ENCODE data around the gene B9D2. TPM values are rescaled to one million over a fixed set of nuclear protein-coding genes. Genes with fewer than 3 reads are reported as not detected.
"Not testable (repeated sequence)": the region's sequence is repeated elsewhere in the genome, so short reads cannot be mapped to it uniquely, and the experiment has no call there.

Gene B9D2
- total RNA-seq, 4 donors from 2014 or later = 6.4 to 9.3 TPM; not detected in 2

DNA sequence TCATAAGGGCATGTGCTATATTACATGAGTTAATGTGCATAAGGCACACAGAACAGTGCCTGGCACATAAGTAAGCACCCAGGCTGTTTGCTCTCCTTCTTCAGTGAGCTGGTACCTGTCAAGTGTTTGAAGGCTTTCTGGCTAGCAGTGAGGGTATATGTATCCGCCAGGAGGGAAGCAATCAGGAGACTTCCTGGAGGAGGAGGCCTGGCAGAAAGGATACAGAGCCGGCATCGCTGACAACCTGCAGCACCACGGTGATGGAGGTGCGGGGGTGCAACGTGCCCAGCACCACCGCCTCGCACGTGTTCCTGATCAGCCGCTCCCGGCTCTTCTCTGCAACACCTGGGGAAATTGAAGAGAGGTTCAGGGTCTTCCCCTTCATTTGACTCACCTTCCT, 27.7 kb upstream of the B9D2 start:
- Histone ChIP-seq H3K27me3 (no peaks in the 10 kb centered on the region), H3K4me3 (no peak overlapping the region), H3K9me3 (no peaks in the 10 kb centered on the region), H3K27ac (no peak overlapping the region), H3K36me3 (peaks cover 0 to 4% (median 0%) of the 10 kb centered on the region in 4 donors), H3K4me1 (peaks cover 0 to 11% (median 5%) of the 10 kb centered on the region in 4 donors)
- WGBS, 2 donors (ENCODE audit: low coverage in 1 of 2) = 82 to 100% methylated on average over 1 to 11 of the region's 11 CpGs
- in situ Hi-C loops (cut with MboI; ENCODE audit: low pct_ligation_motif_present in 1 of 4, low pct_unique_long_range_greater_than_20kb in 1 of 4, low sequenced_read_pairs in 3 of 4) (no loop called here), intact Hi-C loops (cut with DNase I; ENCODE audit: low total_unique reads) (no loop called here)
- DNase-seq = no peak
- TF ChIP-seq POLR2AphosphoS5 (IDR thresholded peaks at IDR 0.05) (no peak), EP300 (IDR thresholded peaks at IDR 0.05; ENCODE audit: low read depth) (no peak), POLR2A (IDR thresholded peaks at IDR 0.05) (no peak)
- TF ChIP-seq, protein P1, sequence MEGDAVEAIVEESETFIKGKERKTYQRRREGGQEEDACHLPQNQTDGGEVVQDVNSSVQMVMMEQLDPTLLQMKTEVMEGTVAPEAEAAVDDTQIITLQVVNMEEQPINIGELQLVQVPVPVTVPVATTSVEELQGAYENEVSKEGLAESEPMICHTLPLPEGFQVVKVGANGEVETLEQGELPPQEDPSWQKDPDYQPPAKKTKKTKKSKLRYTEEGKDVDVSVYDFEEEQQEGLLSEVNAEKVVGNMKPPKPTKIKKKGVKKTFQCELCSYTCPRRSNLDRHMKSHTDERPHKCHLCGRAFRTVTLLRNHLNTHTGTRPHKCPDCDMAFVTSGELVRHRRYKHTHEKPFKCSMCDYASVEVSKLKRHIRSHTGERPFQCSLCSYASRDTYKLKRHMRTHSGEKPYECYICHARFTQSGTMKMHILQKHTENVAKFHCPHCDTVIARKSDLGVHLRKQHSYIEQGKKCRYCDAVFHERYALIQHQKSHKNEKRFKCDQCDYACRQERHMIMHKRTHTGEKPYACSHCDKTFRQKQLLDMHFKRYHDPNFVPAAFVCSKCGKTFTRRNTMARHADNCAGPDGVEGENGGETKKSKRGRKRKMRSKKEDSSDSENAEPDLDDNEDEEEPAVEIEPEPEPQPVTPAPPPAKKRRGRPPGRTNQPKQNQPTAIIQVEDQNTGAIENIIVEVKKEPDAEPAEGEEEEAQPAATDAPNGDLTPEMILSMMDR (IDR thresholded peaks at IDR 0.05) = no peak

DNA sequence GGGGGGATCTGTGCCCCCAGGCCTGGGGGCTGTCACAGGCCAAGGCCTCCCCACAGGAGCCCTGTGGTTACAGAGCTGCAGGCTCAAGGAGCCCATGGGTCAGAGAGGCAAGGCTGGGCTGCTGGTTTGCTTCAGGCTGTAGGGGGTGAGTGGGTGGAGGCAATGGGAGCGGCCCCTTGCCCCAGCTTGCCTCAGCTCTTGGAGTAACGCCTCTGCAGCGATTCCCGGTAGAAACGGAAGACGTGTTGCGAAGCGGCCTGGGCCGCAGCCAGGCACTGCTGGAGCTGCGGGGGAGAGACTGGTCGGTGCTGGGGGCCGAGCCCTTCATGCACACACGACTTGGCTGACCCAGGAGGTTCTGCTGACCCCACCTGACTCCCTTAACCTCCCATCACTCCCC, 22.5 kb upstream of the B9D2 start:
- Histone ChIP-seq H3K27ac (no peak overlapping the region), H3K4me3 (no peak overlapping the region), H3K9me3 (no peaks in the 10 kb centered on the region), H3K4me1 (no peaks in the 10 kb centered on the region), H3K27me3 (no peaks in the 10 kb centered on the region), H3K36me3 (peaks cover 0 to 4% (median 0%) of the 10 kb centered on the region in 4 donors)
- in situ Hi-C loops (cut with MboI; ENCODE audit: low pct_ligation_motif_present in 1 of 4, low pct_unique_long_range_greater_than_20kb in 1 of 4, low sequenced_read_pairs in 3 of 4) = no loop called here
- no peak for DNase-seq
- 91% methylated on average over 7 of the region's 13 CpGs; no CpG with 5 or more reads in 1 of the 2 donors for WGBS, 2 donors (ENCODE audit: low coverage in 1 of 2)
- intact Hi-C loops (cut with DNase I; ENCODE audit: low total_unique reads) = no loop called here
- TF ChIP-seq POLR2A (IDR thresholded peaks at IDR 0.05) (no peak), EP300 (IDR thresholded peaks at IDR 0.05; ENCODE audit: low read depth) (no peak), POLR2AphosphoS5 (IDR thresholded peaks at IDR 0.05) (no peak)
- TF ChIP-seq, protein P1 (IDR thresholded peaks at IDR 0.05) = no peak

DNA sequence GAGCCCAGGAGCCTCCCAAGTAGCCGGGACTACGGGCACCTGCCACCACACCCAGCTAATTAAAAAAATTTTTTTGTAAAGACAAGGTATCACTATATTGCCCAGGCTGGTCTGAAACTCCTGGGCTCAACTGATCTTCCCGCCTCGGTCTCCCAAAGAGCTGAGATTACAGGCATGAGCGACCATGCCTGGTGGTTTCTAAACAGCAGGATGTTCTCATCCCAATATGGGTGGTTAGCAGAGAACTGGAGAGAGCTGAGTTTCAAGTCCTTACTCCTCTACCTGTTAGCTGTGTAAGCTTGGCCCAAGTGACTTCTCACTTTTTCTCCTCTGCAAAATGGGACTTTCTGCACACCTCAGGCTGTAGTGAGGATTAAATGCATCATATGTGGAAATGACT, 20.4 kb upstream of the B9D2 start:
- intact Hi-C loops (cut with DNase I; ENCODE audit: low total_unique reads) (no loop called here), in situ Hi-C loops (cut with MboI; ENCODE audit: low pct_ligation_motif_present in 1 of 4, low pct_unique_long_range_greater_than_20kb in 1 of 4, low sequenced_read_pairs in 3 of 4) (no loop called here)
- H3K4me3 ChIP-seq = no peak overlapping the region
- 78% methylated on average over 5 of the region's 5 CpGs; no CpG with 5 or more reads in 1 of the 2 donors for WGBS, 2 donors (ENCODE audit: low coverage in 1 of 2)
- H3K27me3 ChIP-seq = no peaks in the 10 kb centered on the region
- no peaks in the 10 kb centered on the region for H3K4me1 ChIP-seq
- H3K27ac ChIP-seq = no peak overlapping the region
- TF ChIP-seq POLR2A (IDR thresholded peaks at IDR 0.05) (no peak), EP300 (IDR thresholded peaks at IDR 0.05; ENCODE audit: low read depth) (no peak), POLR2AphosphoS5 (IDR thresholded peaks at IDR 0.05) (no peak)
- TF ChIP-seq, protein P1 (IDR thresholded peaks at IDR 0.05) = no peak
- no peak for DNase-seq
- no peaks in the 10 kb centered on the region for H3K9me3 ChIP-seq
- no peaks in the 10 kb centered on the region for H3K36me3 ChIP-seq

DNA sequence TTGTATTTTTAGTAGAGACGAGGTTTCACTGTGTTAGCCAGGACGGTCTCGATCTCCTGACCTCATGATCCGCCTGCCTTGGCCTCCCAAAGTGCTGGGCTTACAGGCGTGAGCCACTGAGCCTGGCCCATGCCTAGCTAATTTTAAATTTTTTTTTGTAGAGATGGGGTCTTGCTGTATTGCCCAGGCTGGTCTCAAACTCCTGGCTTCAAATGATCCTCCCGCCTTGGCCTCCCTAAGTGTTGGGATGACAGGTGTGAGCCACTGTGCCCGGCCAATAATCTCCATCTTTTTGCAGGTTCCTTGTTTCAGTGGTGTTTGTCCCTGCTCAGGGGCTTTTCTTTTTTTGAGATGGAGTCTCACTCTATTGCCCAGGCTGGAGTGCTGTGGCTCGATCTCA, 17.6 kb upstream of the B9D2 start:
- WGBS, 2 donors (ENCODE audit: low coverage in 1 of 2) = 96% methylated on average over 8 of the region's 8 CpGs; no CpG with 5 or more reads in 1 of the 2 donors
- intact Hi-C loops (cut with DNase I; ENCODE audit: low total_unique reads); in situ Hi-C loops (cut with MboI; ENCODE audit: low pct_ligation_motif_present in 1 of 4, low pct_unique_long_range_greater_than_20kb in 1 of 4, low sequenced_read_pairs in 3 of 4); DNase-seq; H3K27me3 ChIP-seq; H3K9me3 ChIP-seq; H3K27ac ChIP-seq; H3K4me3 ChIP-seq; H3K36me3 ChIP-seq: not testable (repeated sequence)
- peaks cover 0 to 12% (median 6%) of the 10 kb centered on the region in 4 donors for H3K4me1 ChIP-seq

Data from transverse colon (tissue), 4 donors.